Fibroblast of skin of right quadriceps (primary cell): ENCODE data around the gene LRRC3C.

Source experiments
- DNase-seq: peaks from one replicate; pipeline ENCODE4 v3.0.0-alpha.2; 2013

LRRC3C gene

DNA sequence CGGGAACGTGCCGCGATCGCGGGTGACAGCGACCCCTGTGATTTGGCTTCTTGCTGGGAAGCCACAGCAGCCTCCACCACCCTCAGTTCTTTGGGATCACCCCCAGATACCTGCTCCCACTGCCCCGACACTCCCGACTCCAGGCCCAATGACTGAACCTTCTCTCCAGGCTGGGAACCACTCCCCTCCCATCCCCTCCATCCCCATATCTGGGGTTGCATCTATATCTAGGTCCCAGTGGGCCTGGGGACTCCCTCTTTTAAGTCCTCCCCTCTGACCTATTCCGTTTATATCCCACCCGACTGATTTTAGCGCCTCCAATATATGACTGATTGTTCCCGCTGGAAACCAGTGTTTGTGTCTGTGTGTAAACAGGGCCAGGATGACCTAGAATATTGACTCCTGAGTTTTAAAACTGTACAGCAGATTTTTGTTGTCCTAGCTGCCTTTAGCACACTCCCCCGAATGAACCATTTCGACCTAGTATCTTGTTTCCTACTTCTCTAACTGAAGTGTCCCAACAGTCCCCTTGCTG lies 53.7 kb downstream of the LRRC3C start:
- DNase-seq = no peak

DNA sequence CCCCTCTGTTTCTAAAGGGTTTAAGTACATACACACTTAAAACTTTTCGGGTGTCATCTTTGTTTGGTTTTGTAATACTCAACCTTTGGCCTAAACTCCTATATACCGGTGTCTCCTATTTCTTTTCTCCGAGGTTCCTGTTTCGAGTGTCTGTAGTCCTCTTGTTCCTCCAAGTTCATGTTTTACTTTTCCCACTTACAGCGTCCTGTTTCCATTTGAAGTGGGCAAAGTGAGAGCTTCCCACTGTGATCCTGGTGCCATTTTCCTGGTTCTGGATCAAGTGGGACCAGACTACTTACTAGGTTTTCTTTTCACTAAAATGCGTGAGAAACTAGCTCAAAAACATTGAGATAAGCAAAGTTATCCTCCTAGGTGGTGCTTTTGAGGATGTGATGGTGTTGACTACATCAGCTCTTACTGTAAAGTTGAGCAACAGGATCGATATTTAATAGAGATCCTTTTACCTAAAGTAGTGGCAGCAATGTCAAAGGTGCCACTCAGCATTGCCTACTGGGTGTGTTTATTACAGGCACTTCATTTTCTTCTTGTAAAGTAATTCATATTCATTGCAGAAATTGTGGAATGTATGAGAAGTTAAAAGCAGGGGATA lies 54.3 kb downstream of the LRRC3C start:
- DNase-seq = no peak

DNA sequence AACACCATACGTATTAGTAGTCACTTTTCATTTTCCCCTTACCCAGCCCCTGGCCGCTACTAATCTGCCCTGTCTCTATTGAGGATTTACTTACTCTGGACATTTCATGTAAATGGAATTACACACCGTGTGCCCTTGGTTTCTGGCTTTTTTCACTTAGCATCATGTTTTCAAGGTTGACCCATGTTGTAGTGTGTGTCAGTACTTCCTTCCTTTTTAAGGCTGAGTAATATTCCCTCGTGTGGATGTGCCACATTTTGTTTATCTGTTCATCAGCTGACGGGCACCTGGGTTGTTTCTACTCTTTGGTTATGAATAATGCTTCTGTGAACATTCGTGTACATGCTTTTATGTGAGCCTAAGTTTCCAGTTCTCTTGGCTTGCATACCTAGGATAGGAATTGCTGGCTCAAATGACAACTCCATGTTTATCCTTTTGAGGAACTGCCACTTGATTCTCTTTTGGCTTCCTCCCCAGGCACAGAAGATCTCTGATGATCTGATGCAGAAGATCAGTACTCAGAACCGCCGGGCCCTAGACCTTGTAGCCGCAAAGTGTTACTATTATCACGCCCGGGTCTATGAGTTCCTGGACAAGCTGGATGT lies 60.8 kb downstream of the LRRC3C start:
- no peak for DNase-seq

DNA sequence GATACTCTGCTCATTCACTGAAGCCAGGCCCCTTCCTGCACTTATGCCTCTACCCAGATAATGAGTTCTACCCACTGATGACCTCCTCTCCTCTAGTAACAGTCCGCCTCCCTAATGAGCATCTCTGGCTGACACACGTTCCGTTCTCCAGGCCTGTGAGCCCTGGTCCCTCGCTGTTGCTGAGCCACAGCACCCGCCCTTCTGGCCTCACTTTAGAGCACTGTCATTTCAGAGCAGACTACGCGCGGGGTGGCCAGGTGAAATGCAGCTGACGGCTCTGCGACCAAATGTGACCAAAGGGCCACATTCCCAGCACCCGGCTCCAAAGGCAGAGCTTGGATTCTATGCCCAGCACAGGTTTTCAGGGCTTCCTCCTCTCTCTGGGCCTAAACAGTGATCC lies 66.9 kb downstream of the LRRC3C start:
- DNase-seq = no peak
